ENCODE data around the gene MYL11. TPM values are rescaled to one million over a fixed set of nuclear protein-coding genes. Genes with fewer than 3 reads are reported as not detected.

Gene MYL11
- total RNA-seq, 1 donor from 2014 or later: not detected

DNA sequence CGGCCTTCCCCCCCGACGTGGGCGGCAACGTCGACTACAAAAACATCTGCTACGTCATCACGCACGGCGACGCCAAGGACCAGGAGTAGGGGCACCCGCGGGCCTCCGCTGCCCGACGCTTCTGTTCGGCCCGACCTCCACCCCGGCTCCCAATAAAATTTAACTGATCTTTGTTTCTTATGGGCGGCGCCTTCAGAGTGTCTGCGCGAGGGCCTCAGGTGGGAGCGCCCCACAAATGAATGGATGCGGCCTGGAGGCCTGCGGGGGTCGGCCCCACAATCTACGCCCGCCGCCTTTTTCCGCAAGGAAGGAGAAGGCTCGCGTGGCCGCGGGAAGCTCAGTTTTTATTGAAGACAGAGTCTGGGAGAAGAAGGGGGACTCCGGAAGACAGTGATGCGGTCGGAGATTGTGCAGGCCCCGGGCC lies 3.2 kb downstream of the MYL11 start:
- ATAC-seq (peak; percentile 85 to 87), DNase-seq (peak; percentile 98)
- TF ChIP-seq, protein P1, sequence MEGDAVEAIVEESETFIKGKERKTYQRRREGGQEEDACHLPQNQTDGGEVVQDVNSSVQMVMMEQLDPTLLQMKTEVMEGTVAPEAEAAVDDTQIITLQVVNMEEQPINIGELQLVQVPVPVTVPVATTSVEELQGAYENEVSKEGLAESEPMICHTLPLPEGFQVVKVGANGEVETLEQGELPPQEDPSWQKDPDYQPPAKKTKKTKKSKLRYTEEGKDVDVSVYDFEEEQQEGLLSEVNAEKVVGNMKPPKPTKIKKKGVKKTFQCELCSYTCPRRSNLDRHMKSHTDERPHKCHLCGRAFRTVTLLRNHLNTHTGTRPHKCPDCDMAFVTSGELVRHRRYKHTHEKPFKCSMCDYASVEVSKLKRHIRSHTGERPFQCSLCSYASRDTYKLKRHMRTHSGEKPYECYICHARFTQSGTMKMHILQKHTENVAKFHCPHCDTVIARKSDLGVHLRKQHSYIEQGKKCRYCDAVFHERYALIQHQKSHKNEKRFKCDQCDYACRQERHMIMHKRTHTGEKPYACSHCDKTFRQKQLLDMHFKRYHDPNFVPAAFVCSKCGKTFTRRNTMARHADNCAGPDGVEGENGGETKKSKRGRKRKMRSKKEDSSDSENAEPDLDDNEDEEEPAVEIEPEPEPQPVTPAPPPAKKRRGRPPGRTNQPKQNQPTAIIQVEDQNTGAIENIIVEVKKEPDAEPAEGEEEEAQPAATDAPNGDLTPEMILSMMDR (IDR thresholded peaks at IDR 0.05): no peak
- H3K27me3 ChIP-seq (ENCODE audit: low read depth): no peaks in the 10 kb centered on the region
- no peaks in the 10 kb centered on the region for H3K9me3 ChIP-seq
- intact Hi-C loops (cut with DNase I): no loop called here
- peaks cover 22% of the 10 kb centered on the region for H3K4me1 ChIP-seq
- peak overlapping the region; percentile 98 for H3K27ac ChIP-seq
- H3K4me3 ChIP-seq: peak overlapping the region; percentile 77
- no peaks in the 10 kb centered on the region for H3K36me3 ChIP-seq

DNA sequence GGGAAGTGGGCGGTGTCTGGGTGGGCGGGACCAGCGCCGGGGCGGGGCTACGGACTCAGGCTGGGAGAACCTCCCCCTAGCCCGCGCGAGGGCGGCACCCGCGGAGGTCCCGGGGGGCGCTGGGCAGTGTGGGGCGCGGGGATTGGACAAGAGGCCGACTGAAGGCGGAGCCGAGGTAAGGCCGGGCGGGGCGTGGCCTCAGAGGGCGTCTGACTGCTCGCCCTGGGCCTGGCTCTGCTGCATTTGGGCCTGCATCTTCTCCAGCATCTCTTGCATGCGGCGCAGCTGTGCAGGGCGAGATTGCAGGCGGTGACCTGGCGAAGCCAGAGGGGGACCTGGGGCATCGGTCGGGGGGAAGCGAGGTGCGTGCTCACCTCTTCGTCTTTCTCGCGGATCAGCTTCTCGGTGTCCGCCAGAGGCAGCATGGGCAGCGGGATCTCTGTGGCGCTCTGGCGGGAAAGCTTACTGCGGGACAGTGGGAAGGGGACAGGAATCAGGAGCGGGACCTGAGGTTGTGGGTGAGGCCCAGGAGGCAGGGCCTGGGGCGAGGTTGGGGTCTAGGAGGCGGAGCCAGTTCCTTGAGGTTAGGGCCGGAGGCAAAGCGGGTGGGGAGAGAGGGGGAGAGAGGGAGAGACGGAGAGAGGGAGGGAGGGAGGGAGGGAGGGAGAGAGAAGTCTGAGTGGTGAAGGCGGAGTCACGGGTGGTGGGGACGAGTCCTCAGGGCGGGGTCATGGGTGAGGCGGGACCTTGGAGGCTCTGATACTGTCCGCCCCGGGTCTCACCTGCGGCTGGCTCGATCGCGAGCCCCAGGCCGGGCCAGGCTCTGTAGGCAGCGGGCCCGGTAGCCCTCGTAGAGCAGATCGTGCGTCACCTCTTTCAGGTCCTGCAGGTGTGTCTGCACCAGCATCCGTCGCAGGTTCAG lies 3.9 kb downstream of the MYL11 start:
- Histone ChIP-seq H3K9me3 (no peaks in the 10 kb centered on the region), H3K4me3 (peak overlapping the region; percentile 77), H3K4me1 (peaks cover 22% of the 10 kb centered on the region), H3K27me3 (ENCODE audit: low read depth) (no peaks in the 10 kb centered on the region), H3K27ac (peak overlapping the region; percentile 98), H3K36me3 (no peaks in the 10 kb centered on the region)
- DNase-seq (peak; percentile 99), ATAC-seq (peak; percentile 98)
- intact Hi-C loops (cut with DNase I): no loop called here
- TF ChIP-seq, protein P1 (IDR thresholded peaks at IDR 0.05): peak; percentile 17

DNA sequence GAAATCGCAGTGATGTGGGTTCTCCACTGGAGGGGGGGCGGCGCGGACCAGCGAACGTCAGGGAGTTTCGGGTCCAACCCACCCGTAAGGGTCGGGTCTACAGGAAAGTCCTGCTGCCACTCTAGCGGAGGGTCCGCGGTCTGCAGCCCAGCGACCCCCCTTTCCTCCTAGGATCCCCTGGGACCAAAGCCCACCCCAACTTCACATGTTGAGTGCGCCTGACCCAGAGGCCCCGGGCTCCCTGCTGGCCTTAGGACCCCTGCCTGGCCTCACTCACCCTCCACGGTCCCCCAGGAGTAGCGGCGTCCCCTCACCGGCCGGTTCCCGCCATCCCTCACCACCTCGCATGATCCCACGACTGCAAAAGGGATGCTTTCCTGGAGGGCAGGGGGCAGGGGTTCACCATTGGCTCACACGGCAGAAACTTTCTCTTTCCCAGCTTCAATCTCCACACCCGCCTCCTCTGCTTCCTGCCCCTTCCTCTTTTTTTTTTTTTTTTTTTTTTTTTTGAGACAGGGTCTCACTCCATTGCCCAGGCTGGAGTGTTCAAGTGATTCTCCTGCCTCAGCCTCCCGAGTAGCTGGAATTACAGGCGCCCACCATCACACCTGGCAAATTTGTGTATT lies 4.7 kb downstream of the MYL11 start:
- peak overlapping the region; percentile 77 for H3K4me3 ChIP-seq
- intact Hi-C loops (cut with DNase I): no loop called here
- TF ChIP-seq, protein P1 (IDR thresholded peaks at IDR 0.05): no peak
- no peaks in the 10 kb centered on the region for H3K36me3 ChIP-seq
- peak overlapping the region; percentile 98 for H3K27ac ChIP-seq
- H3K4me1 ChIP-seq: peaks cover 22% of the 10 kb centered on the region
- no peaks in the 10 kb centered on the region for H3K27me3 ChIP-seq (ENCODE audit: low read depth)
- DNase-seq (no peak), ATAC-seq (no peak)
- H3K9me3 ChIP-seq: no peaks in the 10 kb centered on the region

DNA sequence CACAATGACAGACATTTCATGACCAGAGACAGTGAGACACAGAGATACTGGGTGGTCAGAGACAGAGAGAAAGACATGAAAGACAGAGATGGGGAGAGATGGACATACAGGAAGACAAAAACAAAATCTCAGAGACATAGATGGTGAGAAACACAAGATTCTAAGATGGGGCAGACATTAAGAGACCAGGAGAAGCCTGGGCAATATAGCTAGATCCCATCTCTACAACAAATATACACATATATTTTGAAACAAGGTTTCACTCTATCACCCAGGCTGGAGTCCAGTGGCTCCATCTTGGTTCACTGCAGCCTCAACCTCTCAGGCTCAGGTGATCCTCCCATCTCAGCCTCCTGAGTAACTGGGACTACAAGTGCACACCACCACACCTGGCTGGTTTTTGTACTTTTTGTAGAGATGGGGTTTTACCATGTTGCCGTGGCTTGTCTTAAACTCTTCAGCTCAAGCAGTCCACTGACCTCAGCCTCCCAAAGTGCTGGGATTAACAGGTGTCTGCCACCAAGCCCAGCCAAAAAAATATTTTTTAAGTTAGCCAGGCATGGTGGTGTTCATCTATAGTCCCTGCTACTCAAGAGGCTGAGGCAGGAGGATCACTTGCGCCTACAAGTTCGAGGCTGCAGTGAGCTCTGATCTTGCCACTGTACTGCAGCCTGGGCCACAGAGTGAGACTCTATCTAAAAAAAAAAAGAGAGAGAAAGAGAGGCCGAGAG lies 5.6 kb downstream of the MYL11 start:
- intact Hi-C loops (cut with DNase I): no loop called here
- H3K27ac ChIP-seq: no peak overlapping the region
- H3K9me3 ChIP-seq: no peaks in the 10 kb centered on the region
- TF ChIP-seq, protein P1 (IDR thresholded peaks at IDR 0.05): no peak
- no peak for DNase-seq
- no peaks in the 10 kb centered on the region for H3K27me3 ChIP-seq (ENCODE audit: low read depth)
- peaks cover 22% of the 10 kb centered on the region for H3K4me1 ChIP-seq
- ATAC-seq: no peak
- H3K4me3 ChIP-seq: no peak overlapping the region
- H3K36me3 ChIP-seq: no peaks in the 10 kb centered on the region

DNA sequence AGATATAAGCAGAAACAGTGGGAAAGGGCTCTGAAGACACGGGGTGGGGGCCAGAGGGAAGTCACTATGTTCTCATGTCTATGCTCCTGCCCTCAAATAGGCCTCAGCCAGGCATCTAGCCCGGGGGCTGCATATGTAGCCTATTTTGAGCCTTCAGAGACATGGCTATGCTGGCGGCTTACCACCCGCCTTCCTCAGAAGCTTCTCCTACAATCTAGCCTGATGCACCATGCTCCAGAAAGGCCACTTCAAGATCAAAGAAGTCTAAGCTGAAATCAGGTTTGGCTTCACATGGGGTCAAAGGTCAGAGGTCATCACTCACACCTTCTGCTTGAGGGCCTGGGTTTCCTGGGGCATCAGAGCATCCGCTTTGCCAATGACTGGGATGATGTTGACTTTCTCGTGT lies 6.2 kb downstream of the MYL11 start:
- peaks cover 22% of the 10 kb centered on the region for H3K4me1 ChIP-seq
- ATAC-seq (no peak), DNase-seq (no peak)
- TF ChIP-seq, protein P1 (IDR thresholded peaks at IDR 0.05): no peak
- no peak overlapping the region for H3K27ac ChIP-seq
- no peak overlapping the region for H3K4me3 ChIP-seq
- no peaks in the 10 kb centered on the region for H3K36me3 ChIP-seq
- no peaks in the 10 kb centered on the region for H3K9me3 ChIP-seq
- intact Hi-C loops (cut with DNase I): no loop called here
- H3K27me3 ChIP-seq (ENCODE audit: low read depth): no peaks in the 10 kb centered on the region

All from lower lobe of right lung (tissue), 2 donors.